ENCODE data around the gene HAUS7.

GRCh38 chrX:153476666-153477363, 6.4 kb upstream of the HAUS7 start:
- TF ChIP-seq BHLHE40 (IDR thresholded peaks at IDR 0.05; ENCODE audit: borderline replicate concordance) (no peak), L3MBTL2 (conservative IDR thresholded peaks at IDR 0.05) (no peak), NFRKB (IDR thresholded peaks at IDR 0.05) (no peak), TARDBP (IDR thresholded peaks at IDR 0.05) (no peak), SP1 (IDR thresholded peaks at IDR 0.05) (no peak), FOXK2 (IDR thresholded peaks at IDR 0.05) (no peak), ZNF384 (IDR thresholded peaks at IDR 0.05) (no peak), HDGF (IDR thresholded peaks at IDR 0.05; ENCODE audit: borderline replicate concordance) (no peak)
- TF ChIP-seq, protein P1, sequence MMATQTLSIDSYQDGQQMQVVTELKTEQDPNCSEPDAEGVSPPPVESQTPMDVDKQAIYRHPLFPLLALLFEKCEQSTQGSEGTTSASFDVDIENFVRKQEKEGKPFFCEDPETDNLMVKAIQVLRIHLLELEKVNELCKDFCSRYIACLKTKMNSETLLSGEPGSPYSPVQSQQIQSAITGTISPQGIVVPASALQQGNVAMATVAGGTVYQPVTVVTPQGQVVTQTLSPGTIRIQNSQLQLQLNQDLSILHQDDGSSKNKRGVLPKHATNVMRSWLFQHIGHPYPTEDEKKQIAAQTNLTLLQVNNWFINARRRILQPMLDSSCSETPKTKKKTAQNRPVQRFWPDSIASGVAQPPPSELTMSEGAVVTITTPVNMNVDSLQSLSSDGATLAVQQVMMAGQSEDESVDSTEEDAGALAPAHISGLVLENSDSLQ (IDR thresholded peaks at IDR 0.05): no peak

All from HEK293T (cell line).